ENCODE measurements around the gene C1orf226.

The C1orf226 gene

DNA sequence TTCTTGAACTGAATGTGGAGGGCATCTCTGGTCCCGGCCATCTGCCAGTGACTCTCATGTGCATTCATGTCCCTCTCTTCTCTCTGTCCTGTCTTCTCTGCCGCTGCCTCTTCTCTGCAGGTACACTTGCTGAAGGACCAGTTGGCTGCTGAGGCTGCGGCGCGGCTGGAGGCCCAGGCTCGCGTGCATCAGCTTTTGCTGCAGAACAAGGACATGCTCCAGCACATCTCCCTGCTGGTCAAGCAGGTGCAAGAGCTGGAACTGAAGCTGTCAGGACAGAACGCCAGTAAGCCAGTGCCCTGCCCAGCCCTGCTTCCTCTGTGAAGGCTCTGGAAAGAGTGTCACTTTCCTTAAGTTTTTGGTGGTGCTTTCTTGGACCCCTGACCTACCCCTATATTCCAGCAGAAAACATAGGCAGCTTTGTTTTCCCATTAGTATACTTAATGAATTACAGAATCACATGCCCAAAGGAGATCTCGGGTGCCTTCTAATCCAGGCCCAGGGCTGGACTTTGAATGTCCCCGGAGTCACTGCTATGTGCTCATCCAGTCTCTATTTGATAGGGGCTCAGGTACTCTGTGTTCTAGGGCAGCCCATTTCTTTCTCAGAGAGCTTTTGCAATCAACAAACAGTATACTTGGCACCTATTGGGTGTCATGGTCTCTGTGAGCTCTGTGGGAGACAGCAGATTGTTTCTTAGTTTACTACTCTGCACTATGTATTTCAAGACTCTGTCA lies 16.1 kb upstream of the C1orf226 start:
- no peak for DNase-seq (ENCODE audit: low spot score)

DNA sequence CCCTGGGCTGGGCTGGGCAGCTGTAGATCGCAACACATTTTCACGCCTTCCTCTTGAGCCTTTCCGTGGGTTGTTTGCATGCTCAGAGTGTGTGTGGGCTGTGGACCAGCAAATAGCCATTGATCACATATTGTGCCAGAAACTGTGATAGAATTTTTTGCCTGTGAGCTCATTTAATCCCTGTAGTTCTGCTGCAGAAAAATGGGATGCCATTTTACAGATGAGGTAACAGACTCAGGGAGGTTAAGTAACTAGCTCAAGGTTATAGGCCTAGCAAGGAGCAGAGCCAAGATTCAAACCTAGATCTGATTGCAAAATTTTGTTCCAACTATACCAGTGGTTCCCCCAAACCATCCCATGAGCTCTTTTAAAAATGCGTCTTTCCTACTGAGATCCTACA lies 15.4 kb upstream of the C1orf226 start:
- no peak for DNase-seq (ENCODE audit: low spot score)

- DNase-seq (ENCODE audit: low spot score): no peak
These were observed 14.9 kb upstream of the C1orf226 start for GRCh38 chr1:162366671-162367070.

- DNase-seq (ENCODE audit: low spot score): no peak
These were observed 14.5 kb upstream of the C1orf226 start for GRCh38 chr1:162367073-162367472.

- DNase-seq (ENCODE audit: low spot score): no peak
These were observed 13.8 kb upstream of the C1orf226 start for GRCh38 chr1:162367772-162368171.

DNA sequence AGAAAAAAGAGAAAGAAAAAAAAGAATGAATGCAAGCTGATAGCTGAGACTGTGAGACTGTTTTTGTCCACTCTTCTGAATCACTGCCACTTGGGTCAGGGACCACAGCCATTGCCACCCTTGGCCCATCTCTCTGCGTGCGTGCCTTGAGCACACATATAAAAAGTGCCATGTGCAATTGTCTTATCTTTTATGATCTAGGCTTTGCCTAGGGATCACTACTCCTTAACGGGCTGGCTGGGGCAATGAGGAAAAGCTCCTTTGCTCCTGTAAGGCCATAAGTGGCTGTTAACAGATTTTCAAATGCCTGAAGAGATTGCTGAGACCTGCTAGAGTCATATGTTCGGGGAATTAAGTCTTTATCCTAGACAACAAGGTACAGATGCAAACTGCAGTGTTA lies 13.1 kb upstream of the C1orf226 start:
- DNase-seq (ENCODE audit: low spot score): no peak

- no peak for DNase-seq (ENCODE audit: low spot score)
These were observed 12.0 kb upstream of the C1orf226 start for GRCh38 chr1:162369571-162369970.

DNA sequence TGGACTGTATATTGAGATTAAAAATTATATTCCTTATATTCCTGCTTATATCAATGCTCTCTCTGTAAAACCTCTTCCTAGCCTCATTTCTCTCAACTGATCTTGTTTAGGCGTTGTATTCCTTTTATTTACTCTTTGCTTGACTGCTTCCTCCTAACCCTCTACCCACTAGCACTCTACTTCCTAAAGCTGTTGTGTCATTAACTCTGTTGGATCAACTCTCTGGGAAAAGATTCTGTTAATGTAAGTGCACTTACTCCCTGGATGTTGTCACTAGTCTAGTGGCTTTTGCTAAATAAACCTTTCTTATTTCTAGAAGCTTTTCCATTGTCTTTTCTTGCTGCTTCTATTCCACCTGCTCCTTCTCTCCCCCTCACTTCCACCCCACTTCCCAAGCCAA lies 11.4 kb upstream of the C1orf226 start:
- no peak for DNase-seq (ENCODE audit: low spot score)

DNA sequence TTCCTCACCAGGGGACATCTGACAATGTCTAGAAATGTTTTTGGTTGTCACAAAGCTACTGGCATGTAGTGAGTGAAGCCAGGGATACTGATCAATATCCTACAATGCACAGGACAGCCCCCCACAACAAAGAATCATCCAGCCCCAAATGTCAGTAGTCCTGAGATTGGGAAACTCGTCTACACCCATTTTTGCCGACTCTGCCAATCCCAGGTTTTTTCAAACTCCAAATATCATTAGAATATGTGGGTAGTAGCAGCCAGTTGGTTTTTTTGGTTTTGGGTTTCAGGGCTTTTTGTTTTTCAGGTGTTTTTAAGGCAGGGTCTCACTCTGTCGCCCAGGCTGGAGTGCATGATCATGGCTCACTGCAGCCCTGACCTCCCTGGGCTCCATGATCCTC lies 10.8 kb upstream of the C1orf226 start:
- DNase-seq (ENCODE audit: low spot score): no peak

DNA sequence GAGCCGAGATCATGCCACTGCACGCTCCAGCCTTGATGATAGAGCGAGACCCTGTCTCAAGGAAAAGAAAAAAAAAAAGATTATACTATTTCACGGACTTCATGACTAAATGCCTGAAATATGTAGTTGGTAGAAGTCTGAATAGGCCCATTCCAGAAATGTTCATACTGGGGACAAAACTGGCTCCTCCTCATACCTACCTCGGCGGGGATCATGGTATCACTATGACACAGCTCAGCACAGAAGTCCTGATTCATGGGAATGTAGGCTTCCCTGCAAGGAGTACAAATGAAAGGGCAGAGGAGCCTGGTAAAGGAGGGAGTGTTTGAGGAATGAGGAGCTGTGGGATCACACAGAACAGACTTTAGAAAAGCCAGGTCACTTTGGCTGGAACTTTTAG lies 9.9 kb upstream of the C1orf226 start:
- DNase-seq (ENCODE audit: low spot score): no peak

- DNase-seq (ENCODE audit: low spot score): peak; percentile 41
These were observed 9.1 kb upstream of the C1orf226 start for GRCh38 chr1:162372159-162373071.

GRCh38 chr1:162373072-162373427 lies 8.5 kb upstream of the C1orf226 start:
- no peak for DNase-seq (ENCODE audit: low spot score)

DNA sequence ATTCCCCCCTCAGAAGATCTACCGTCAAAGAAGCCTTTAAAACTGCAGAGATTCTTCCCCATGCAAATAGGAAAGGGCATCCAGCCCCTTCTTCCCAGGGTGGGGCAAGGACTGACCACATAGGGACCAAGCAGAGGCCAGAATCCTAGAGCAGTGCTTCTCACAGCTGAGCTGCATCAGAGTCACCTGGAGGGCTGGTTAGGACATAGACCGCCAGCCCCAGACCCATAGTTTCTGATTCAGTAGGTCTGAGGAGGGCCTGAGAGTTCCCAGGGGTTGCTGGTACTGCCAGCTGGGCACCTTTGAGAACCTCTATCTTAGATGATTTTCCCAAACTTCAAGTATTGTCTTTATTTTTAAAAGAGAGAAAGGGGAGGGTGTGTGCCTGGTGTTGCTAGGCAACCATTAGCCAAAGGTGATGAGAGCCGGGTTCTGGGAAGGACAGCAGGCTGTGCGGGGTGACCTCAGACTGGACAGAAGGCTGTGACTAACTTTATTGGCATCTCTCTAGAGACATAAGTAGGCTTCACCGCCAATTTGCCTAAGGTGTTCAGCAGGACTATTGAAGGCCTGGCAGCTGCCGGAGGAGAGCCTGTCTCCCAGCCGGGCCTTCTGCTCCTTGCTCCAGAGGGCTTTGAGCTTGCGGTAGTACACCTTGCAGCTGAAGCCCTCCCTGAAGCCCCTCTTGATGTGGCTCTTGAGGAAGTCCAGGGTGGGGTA lies 7.8 kb upstream of the C1orf226 start:
- DNase-seq (ENCODE audit: low spot score): no peak

DNA sequence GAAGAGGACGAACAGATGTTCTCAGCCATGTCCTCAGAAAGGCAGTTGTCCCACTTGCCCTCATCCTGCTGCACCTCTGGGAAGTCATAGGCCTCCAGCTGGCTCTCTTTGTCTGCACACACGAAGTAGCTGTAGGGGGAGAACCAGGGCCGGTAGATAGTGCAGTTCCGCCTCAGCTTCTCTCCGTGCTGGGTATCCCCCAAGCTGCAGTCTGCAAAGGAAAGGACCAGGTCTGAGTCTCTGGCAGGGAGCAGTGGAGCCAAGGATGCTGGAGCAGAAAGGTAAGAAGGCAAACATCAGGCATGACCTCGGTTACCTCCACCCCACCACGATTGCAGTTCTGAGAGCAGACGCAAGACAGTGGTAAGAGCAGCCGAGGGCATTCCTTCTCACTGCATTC lies 7.1 kb upstream of the C1orf226 start:
- DNase-seq (ENCODE audit: low spot score): no peak

GRCh38 chr1:162375463-162375862 lies 6.1 kb upstream of the C1orf226 start:
- DNase-seq (ENCODE audit: low spot score): no peak

GRCh38 chr1:162376691-162377090 lies 4.8 kb upstream of the C1orf226 start, which contains the start of gene SPATA46:
SPATA46 (minus strand) TSS chr1:162376854; CDS start chr1:162376790, 64 bp downstream.
- peak; percentile 25 for DNase-seq (ENCODE audit: low spot score)

GRCh38 chr1:162380061-162380846 lies 1.3 kb upstream of the C1orf226 start:
- no peak for DNase-seq (ENCODE audit: low spot score)

- no peak for DNase-seq (ENCODE audit: low spot score)
These were observed 618 bp downstream of the C1orf226 start for GRCh38 chr1:162381941-162382750.

- DNase-seq (ENCODE audit: low spot score): no peak
These were observed 1.6 kb downstream of the C1orf226 start for GRCh38 chr1:162383091-162383490.

DNA sequence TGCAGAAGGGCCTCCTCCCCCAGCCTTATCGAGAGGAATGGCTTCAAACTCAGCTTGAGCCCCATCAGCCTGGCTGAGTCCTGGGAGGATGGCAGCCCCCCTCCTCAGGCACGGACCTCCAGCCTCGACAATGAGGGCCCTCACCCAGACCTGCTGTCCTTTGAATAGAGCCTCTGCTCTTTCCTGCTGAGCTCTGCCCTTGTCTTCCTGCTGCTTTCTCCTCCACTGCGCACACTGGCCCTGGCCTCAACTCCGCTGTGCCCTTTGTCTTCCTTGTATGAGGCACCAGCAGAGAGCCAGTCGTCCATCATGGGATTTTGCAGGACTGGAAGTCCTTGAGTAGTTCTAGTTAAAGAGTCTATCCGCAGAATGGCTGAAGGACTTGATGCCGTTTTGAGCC lies 2.0 kb downstream of the C1orf226 start:
- no peak for DNase-seq (ENCODE audit: low spot score)

DNA sequence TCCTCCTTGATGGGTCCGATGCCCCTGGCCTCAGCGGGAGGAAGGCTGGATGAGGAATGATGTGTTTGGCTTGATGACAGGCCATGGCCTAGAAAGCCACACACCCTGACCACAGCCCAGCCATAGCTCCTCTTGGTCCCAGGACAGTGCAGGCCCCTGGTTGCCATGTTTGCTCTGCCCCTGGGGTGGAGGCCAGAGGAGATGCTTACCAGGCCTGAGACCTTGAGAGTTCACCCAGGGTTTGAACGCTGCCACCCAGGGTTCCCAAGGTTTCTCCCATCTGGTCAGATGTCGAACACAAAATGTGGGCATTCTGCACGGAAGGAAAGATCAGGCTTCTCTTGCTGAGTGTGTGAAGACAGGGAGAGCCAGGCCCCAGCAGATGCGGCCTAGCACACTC lies 2.6 kb downstream of the C1orf226 start:
- DNase-seq (ENCODE audit: low spot score): no peak
